GM12878 (cell line): Measurements from ENCODE around the gene ARL17A.
"Not testable (repeated sequence)": the region's sequence is repeated elsewhere in the genome, so short reads cannot be mapped to it uniquely, and the experiment has no call there.

Experiments used
- CREB1 ChIP-seq: IDR thresholded peaks from 2 replicates; pipeline ENCODE4 v1.6.1; 2012; ENCODE audit warnings: low read depth, mild to moderate bottlenecking, inconsistent platforms
- REST ChIP-seq: IDR thresholded peaks from 2 replicates; pipeline ENCODE4 v1.6.1; 2012; ENCODE audit warnings: mild to moderate bottlenecking, low read depth, low read length

GRCh38 chr17:46559155-46559554 lies 20.3 kb downstream of the ARL17A start:
- not testable (repeated sequence) for TF ChIP-seq CREB1, REST
